GM18868 (cell line): ENCODE results near the gene RUNX1.

Experiments used
- ATAC-seq: cut with Tn5 transposase; IDR thresholded peaks from one replicate; pipeline ENCODE4 v1.9.1; 2021; ENCODE audit warnings: mild to moderate bottlenecking, moderate library complexity; ENCODE audit not compliant: unreplicated experiment

Gene RUNX1

GRCh38 chr21:34949499-34949898, 99.6 kb downstream of the RUNX1 start:
- ATAC-seq, result no peak

- ATAC-seq, result no peak
These were observed 100.1 kb downstream of the RUNX1 start for GRCh38 chr21:34949030-34949429.

DNA sequence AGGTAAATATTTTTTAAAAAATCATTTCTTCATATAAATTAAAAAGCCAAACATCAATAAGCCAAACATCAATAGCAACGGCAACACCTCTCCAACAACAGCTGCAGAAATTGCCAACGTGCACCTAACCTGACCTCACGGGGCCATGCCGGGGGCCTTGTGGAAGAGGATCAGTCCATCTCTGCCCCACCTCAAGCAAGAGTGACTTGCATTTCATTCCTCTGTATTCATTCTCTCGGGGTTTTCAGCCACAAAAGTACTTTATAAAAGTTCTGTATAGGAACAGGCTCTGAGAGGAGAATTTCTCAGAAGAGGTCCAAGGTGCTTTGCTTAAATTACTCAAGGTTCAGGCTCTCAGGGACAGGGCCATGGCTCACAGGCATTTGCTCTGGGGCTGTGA, 100.9 kb downstream of the RUNX1 start:
- ATAC-seq, result no peak

- no peak for ATAC-seq
These were observed 102.1 kb downstream of the RUNX1 start for GRCh38 chr21:34946916-34947534.

GRCh38 chr21:34946385-34946840, 102.7 kb downstream of the RUNX1 start:
- no peak for ATAC-seq

GRCh38 chr21:34945288-34945687, 103.8 kb downstream of the RUNX1 start:
- ATAC-seq, result no peak

- no peak for ATAC-seq
These were observed 104.9 kb downstream of the RUNX1 start for GRCh38 chr21:34944015-34944755.

DNA sequence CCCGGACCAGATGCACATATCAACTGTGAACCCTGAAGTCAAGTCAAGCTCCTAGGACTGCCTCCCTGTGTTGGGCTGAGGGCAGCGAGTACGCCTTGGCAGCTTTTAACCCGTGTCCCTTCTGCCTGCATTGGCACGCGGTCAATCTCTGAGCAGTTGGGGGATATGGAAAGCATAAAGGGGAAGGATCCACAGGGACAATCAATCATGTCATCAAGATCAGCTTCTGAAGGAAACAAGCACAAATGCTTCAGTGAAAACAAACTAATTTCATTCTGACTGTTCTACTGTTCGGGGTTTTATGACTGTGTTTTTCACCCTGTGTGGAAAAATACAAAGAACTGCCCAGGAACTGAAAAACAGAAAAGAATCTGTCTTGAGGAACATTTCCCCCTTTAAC, 106.2 kb downstream of the RUNX1 start:
- ATAC-seq, result no peak

GRCh38 chr21:34941162-34941561, 107.9 kb downstream of the RUNX1 start:
- no peak for ATAC-seq

GRCh38 chr21:34939673-34940331, 109.3 kb downstream of the RUNX1 start:
- ATAC-seq, result no peak

- ATAC-seq, result no peak
These were observed 110.9 kb downstream of the RUNX1 start for GRCh38 chr21:34938089-34938764.

DNA sequence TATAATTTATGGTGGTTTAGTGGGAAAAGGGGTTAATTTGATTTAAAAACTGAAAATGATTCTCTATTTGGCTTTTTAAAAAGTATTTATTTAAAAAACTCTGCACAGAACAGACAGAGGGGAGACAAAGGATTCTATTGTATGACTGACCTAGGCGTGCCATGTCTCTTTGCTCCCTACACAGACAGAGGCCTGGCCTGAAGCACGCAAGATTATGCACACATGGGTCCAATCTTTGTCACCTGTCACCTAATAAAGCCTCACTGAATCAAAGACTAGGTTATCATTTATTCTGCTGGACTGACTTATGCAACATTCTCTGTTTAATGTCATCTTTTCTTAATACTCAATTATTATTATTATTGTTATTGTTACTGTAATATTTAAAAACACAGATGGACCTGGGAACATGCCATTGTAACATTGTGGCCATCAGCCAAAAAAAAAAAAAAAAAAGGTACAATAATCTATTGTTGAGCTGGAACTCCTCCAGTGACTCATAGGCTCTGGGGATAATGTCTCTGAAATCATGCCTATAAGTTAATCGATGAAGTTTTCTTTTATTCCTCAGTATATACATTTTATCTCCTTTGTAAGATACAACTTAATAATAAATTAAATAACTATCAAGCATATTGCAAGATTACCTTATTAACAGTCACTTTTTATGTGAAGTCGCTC, 112.1 kb downstream of the RUNX1 start:
- no peak for ATAC-seq

DNA sequence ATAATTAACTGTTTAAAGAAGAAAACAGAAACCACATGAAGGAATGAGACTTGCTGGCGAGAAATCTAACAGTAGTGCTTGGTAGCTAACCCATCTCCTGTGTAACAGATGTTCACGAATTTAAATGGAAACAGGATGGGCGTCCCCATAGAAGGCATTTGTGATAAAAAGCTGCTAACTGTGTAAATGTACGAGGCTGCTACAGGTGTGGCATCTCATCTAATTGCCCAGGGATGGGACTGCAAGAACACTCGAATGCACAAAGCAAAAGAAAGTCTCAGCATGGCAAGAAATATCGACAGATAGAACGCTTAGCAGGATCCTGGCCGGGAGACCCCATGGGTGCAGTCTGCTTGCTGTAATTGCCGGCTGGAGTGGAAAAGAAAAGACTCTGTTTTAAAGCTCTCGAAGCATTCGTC, 112.7 kb downstream of the RUNX1 start:
- ATAC-seq, result no peak

- no peak for ATAC-seq
These were observed 113.2 kb downstream of the RUNX1 start for GRCh38 chr21:34935898-34936297.

- ATAC-seq, result no peak
These were observed 113.7 kb downstream of the RUNX1 start for GRCh38 chr21:34935452-34935851.

DNA sequence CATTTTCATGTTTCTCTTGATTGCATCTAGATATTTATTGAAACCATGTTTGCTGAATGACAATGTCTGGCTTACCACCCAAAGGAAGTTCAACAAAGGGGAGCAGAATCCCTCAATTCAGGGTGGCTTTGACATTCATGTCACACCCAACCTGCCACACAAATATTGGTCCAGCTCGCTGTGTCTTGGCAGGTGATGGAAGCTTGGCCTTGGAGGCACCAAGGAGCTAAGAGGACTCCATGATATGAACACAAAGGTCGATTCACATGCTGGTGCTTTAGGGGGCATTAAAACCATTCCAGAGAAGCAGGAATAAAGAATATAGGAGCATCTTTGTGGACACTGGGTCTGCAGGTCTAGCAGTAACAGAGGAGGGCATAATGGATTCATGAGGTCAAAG, 114.8 kb downstream of the RUNX1 start:
- ATAC-seq, result no peak

DNA sequence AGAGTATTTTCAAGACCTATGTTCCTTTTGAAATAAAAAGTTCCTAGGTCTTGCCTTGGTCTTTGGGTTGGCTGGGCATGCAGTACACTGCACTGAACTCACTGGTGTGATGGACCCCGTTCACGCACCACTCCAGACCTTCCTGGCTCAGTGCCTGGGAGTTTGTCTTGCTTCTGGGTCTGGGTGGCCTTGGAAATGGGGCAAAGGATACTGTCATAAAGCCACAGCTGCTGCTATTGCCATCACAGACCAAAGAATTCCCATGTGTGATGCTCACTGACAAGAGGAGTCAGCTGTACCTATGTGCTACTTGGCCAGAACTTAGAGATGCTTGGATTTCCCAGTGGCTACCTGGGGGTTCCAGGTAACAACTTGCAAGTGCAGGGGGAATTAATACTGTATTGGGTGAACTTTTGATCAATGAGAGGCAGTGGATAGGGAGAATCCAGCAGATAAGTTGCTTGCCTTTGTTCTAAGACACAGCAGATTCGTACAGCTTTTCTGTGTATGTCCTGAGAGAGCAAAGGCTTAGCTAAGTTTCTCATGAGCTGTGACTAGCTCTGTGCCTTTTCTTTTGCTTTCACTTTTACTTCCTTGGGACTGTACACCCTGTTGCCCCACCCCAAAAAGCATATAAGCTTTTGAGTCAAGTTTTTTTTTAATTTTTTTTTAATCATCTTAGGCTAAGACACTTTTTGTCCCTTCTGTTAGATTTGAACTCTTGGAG, 115.3 kb downstream of the RUNX1 start:
- ATAC-seq, result peak; percentile 81

DNA sequence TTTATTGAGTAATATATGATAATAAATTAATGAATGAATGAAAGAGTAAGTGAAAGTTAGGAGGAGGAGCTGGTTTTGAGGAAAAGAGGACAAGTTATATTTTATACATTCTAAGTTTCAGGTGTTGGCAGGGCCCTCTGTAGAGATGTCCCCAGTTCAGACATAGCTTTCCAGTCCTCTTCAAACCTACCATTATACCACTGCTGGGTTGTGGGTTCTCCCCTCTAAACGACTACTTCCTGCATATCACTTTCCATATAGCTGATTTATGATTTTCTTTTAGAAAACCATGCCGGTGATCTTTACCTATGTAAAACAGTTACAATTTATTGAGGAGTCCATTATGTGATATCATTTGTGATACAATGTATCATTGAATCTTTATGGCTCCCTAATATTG, 116.9 kb downstream of the RUNX1 start:
- no peak for ATAC-seq

DNA sequence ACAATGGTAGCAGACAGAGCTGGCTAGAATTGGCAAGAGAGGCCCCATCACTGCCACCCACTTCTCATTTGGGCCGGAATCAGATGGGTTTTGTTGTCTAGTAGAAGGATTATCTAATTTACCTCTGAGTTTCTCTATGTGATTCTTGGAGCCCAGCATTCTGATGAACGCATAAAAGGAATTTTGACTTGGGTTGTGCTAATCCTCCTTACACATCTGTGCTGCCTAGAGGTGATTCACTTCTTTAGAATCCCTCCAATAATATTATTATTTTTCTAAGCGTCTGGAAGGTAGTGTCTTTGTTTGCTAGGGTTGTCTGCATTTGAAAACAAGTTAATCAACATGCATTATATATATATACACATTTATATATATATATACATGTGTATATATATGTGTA, 118.1 kb downstream of the RUNX1 start:
- no peak for ATAC-seq

DNA sequence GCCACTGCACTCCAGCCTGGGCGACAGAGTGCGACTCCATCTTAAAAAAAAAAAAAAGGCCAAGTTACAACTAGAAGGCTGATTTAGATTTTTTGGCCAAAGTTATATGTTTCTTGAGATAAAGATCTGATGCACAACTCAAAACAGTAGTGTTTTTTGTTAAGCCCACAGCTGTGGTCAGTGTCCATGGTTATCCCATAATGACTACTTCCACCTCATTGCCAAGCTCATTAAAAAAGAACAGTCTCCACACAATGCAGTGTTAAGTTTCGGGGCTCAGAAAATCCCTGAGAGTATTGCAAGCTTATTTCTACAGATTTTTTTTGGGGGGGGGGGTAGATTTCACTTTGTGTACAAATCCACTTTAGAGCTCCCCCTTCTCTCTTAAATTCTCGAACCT, 120.5 kb downstream of the RUNX1 start:
- no peak for ATAC-seq
